Measurements from ENCODE around the gene GNG3.

DNA sequence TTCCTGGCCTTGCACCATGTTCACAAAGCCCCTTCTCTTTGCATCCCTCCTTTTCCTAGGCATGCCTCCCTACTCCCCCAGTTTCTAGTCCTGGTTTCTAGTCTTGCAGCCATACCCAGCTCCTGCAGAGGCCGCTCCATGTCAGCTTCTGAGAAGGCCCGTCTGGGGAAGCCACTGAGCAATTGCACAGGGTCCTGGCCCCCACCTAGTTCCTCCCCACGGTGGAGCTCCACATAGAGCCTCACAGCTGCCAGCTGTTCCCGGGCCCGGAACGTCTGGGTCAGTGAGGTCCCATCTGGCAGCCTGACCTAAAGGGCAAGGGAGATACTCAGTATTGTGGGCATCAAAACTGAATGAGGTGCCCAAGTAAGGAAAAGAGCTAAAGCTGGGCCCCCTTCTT lies 30.8 kb upstream of the GNG3 start:
- TF ChIP-seq CTCF (conservative IDR thresholded peaks at IDR 0.05; ENCODE audit: low read depth in 2 of 2) (peak; percentile 12 to 31; a peak in 2 of 4 replicates), CREB1 (CRISPR knock-in tag; IDR thresholded peaks at IDR 0.05; ENCODE audit: low read depth) (no peak), ETS1 (IDR thresholded peaks at IDR 0.05) (no peak), EZH2phosphoT487 (IDR thresholded peaks at IDR 0.05; ENCODE audit: unreplicated experiment) (no peak), EZH2 (IDR thresholded peaks at IDR 0.05; ENCODE audit: low read depth, unreplicated experiment) (no peak), POLR2AphosphoS5 (IDR thresholded peaks at IDR 0.05; ENCODE audit: low read depth) (no peak), JUNB (IDR thresholded peaks at IDR 0.05; ENCODE audit: unreplicated experiment) (no peak), REST (IDR thresholded peaks at IDR 0.05; ENCODE audit: unreplicated experiment) (no peak), ZNF114 (CRISPR knock-in tag; IDR thresholded peaks at IDR 0.05) (no peak), ZNF331 (CRISPR knock-in tag; IDR thresholded peaks at IDR 0.05; ENCODE audit: low read depth) (no peak), STAT1 (IDR thresholded peaks at IDR 0.05; ENCODE audit: unreplicated experiment) (no peak), NANOG (IDR thresholded peaks at IDR 0.05; ENCODE audit: borderline replicate concordance) (no peak)

Measured in GM23338 (cell line).